ENCODE data around the gene ADGRG3.
A peak's percentile ranks its signal among the peaks of the same experiment; 100 is the strongest.

ADGRG3 gene

GRCh38 chr16:57647136-57647875 lies 20.8 kb upstream of the ADGRG3 start:
- H3K36me3 Mint-ChIP-seq (ENCODE audit: low read depth): no peaks in the 10 kb centered on the region
- no peak overlapping the region for H3K27ac Mint-ChIP-seq
- no peak for TF ChIP-seq CTCF (IDR thresholded peaks at IDR 0.05)
- no peak overlapping the region for H3K4me3 Mint-ChIP-seq
- peaks cover 22% of the 10 kb centered on the region for H3K4me1 Mint-ChIP-seq
- H3K27me3 Mint-ChIP-seq (ENCODE audit: low read depth, poor library complexity): peaks cover 3% of the 10 kb centered on the region
- H3K9me3 Mint-ChIP-seq: no peaks in the 10 kb centered on the region
- no peak for DNase-seq

GRCh38 chr16:57648125-57648524 lies 20.0 kb upstream of the ADGRG3 start:
- no peak overlapping the region for H3K4me3 Mint-ChIP-seq
- no peaks in the 10 kb centered on the region for H3K9me3 Mint-ChIP-seq
- H3K27me3 Mint-ChIP-seq (ENCODE audit: low read depth, poor library complexity): peaks cover 3% of the 10 kb centered on the region
- DNase-seq: no peak
- peaks cover 24% of the 10 kb centered on the region for H3K4me1 Mint-ChIP-seq
- TF ChIP-seq CTCF (IDR thresholded peaks at IDR 0.05): no peak
- no peaks in the 10 kb centered on the region for H3K36me3 Mint-ChIP-seq (ENCODE audit: low read depth)
- no peak overlapping the region for H3K27ac Mint-ChIP-seq

- peak; percentile 100 for TF ChIP-seq CTCF (IDR thresholded peaks at IDR 0.05)
- no peak overlapping the region for H3K27ac Mint-ChIP-seq
- H3K36me3 Mint-ChIP-seq (ENCODE audit: low read depth): no peaks in the 10 kb centered on the region
- H3K4me1 Mint-ChIP-seq: peaks cover 30% of the 10 kb centered on the region
- peak; percentile 87 for DNase-seq
- H3K9me3 Mint-ChIP-seq: no peaks in the 10 kb centered on the region
- H3K4me3 Mint-ChIP-seq: no peak overlapping the region
- peaks cover 3% of the 10 kb centered on the region for H3K27me3 Mint-ChIP-seq (ENCODE audit: low read depth, poor library complexity)
Measured at GRCh38 chr16:57648581-57649442, 19.3 kb upstream of the ADGRG3 start.

GRCh38 chr16:57649443-57649751 lies 18.7 kb upstream of the ADGRG3 start:
- Mint-ChIP-seq H3K36me3 (ENCODE audit: low read depth) (no peaks in the 10 kb centered on the region), H3K4me3 (no peak overlapping the region), H3K4me1 (peaks cover 33% of the 10 kb centered on the region), H3K27ac (no peak overlapping the region), H3K27me3 (ENCODE audit: low read depth, poor library complexity) (peaks cover 3% of the 10 kb centered on the region), H3K9me3 (no peaks in the 10 kb centered on the region)
- no peak for DNase-seq
- no peak for TF ChIP-seq CTCF (IDR thresholded peaks at IDR 0.05)

- DNase-seq: no peak
- H3K4me1 Mint-ChIP-seq: peaks cover 33% of the 10 kb centered on the region
- no peak for TF ChIP-seq CTCF (IDR thresholded peaks at IDR 0.05)
- H3K36me3 Mint-ChIP-seq (ENCODE audit: low read depth): no peaks in the 10 kb centered on the region
- no peak overlapping the region for H3K4me3 Mint-ChIP-seq
- peaks cover 3% of the 10 kb centered on the region for H3K27me3 Mint-ChIP-seq (ENCODE audit: low read depth, poor library complexity)
- no peaks in the 10 kb centered on the region for H3K9me3 Mint-ChIP-seq
- H3K27ac Mint-ChIP-seq: no peak overlapping the region
Measured at GRCh38 chr16:57649846-57650245, 18.3 kb upstream of the ADGRG3 start.
